Sigmoid colon (tissue), 4 donors: Measurements from ENCODE around the gene C16orf96.

Experiments used
- CTCF ChIP-seq, 4 experiments: fragments of 450-650 bp in 3 of 4; fragments of 200-600 bp in 1 of 4; IDR thresholded peaks; one replicate each; pipeline ENCODE4 v1.5.1; 2016 to 2019; ENCODE audit warnings: antibody characterized with exemption in 4 of 4, mild to moderate bottlenecking in 3 of 4, moderate library complexity in 2 of 4
- EP300 ChIP-seq, 4 donors: sonication (generic); formaldehyde crosslinking; IDR thresholded peaks; one replicate each; pipeline ENCODE4 v1.6.1; 2017; ENCODE audit warnings: antibody characterized with exemption in 4 of 4
- POLR2A ChIP-seq, 2 donors: fragments of 450-650 bp; IDR thresholded peaks; one replicate each; pipeline ENCODE4 v1.6.1; 2016; ENCODE audit warnings: antibody characterized with exemption in 2 of 2, mild to moderate bottlenecking in 2 of 2, moderate library complexity in 2 of 2
- POLR2AphosphoS5 ChIP-seq, 4 donors: sonication (generic); formaldehyde crosslinking; IDR thresholded peaks; one replicate each; pipeline ENCODE4 v1.6.1; 2017; ENCODE audit warnings: antibody characterized with exemption in 4 of 4

- TF ChIP-seq CTCF (IDR thresholded peaks at IDR 0.05) (no peak), POLR2AphosphoS5 (IDR thresholded peaks at IDR 0.05) (no peak), EP300 (IDR thresholded peaks at IDR 0.05) (no peak), POLR2A (IDR thresholded peaks at IDR 0.05) (no peak)
These were observed 11.7 kb upstream of the C16orf96 start for GRCh38 chr16:4544473-4544872.
